ENCODE measurements around the gene NPBWR2.

NPBWR2 gene

DNA sequence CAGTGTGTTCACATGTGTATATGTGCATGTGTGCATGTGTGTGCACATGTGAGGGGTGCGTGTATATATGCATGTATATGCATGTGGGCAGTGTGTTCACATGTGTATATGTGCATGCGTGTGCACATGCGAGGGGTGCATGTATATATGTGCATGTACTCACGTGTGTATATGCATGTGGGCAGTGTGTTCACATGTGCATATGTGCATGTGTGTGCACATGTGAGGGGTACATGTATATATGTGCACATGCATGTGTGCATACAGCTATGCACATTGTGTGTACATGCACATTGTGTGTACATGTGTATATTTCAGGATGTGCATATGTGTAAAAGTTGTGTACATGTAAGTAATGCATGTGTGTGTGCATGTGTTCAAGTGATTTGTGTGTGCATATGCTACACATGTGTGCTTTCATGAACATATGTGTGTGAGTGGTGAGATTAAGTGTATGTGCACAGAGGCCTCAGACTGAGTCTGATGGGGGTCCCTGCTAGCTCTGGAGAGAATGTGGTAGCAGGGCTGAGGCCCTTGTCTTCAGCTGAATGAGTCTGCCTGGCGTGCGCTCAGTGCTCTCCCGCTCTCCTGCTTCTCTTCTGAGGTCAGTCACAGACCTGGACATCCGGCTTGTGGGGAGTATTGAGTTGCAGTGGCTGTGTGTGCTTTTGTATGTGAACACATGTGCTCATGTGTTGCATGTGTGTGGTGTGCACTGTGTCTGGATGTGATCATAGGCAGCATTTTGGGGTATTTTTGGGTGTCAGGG is 37.0 kb upstream of the NPBWR2 start:
- Histone ChIP-seq H3F3A (ENCODE audit: insufficient read depth, low read length) (no peaks in the 10 kb centered on the region), H3K79me2 (ENCODE audit: low read length) (no peaks in the 10 kb centered on the region), H3K4me2 (ENCODE audit: low read depth, low read length) (no peak overlapping the region), H3K27ac (ENCODE audit: low read length) (no peak overlapping the region), H3K9ac (ENCODE audit: low read length) (no peak overlapping the region), H3K9me3 (replicated peaks; ENCODE audit: insufficient read depth, low read length) (no peaks in the 10 kb centered on the region), H3K4me1 (ENCODE audit: low read length) (no peaks in the 10 kb centered on the region), H3K9me2 (replicated peaks; ENCODE audit: insufficient read depth, low read length) (no peaks in the 10 kb centered on the region), H3K4me3 (ENCODE audit: low read length) (no peak overlapping the region), H2AFZ (ENCODE audit: low read length) (no peak overlapping the region), H3K27me3 (replicated peaks; ENCODE audit: insufficient read depth, low read length) (peaks cover 70% of the 10 kb centered on the region), H4K20me1 (ENCODE audit: insufficient read depth, low read length) (no peaks in the 10 kb centered on the region), H3K36me3 (replicated peaks; ENCODE audit: insufficient read depth, low read length) (no peaks in the 10 kb centered on the region)
- no peak for DNase-seq
- no peak for TF ChIP-seq EZH2phosphoT487 (IDR thresholded peaks at IDR 0.05; ENCODE audit: low read length)
- no peak for TF ChIP-seq EZH2 (optimal IDR thresholded peaks at IDR 0.05; ENCODE audit: low read depth, low read length)
- TF ChIP-seq, protein P1, sequence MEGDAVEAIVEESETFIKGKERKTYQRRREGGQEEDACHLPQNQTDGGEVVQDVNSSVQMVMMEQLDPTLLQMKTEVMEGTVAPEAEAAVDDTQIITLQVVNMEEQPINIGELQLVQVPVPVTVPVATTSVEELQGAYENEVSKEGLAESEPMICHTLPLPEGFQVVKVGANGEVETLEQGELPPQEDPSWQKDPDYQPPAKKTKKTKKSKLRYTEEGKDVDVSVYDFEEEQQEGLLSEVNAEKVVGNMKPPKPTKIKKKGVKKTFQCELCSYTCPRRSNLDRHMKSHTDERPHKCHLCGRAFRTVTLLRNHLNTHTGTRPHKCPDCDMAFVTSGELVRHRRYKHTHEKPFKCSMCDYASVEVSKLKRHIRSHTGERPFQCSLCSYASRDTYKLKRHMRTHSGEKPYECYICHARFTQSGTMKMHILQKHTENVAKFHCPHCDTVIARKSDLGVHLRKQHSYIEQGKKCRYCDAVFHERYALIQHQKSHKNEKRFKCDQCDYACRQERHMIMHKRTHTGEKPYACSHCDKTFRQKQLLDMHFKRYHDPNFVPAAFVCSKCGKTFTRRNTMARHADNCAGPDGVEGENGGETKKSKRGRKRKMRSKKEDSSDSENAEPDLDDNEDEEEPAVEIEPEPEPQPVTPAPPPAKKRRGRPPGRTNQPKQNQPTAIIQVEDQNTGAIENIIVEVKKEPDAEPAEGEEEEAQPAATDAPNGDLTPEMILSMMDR (IDR thresholded peaks at IDR 0.05; ENCODE audit: low read length) = no peak

DNA sequence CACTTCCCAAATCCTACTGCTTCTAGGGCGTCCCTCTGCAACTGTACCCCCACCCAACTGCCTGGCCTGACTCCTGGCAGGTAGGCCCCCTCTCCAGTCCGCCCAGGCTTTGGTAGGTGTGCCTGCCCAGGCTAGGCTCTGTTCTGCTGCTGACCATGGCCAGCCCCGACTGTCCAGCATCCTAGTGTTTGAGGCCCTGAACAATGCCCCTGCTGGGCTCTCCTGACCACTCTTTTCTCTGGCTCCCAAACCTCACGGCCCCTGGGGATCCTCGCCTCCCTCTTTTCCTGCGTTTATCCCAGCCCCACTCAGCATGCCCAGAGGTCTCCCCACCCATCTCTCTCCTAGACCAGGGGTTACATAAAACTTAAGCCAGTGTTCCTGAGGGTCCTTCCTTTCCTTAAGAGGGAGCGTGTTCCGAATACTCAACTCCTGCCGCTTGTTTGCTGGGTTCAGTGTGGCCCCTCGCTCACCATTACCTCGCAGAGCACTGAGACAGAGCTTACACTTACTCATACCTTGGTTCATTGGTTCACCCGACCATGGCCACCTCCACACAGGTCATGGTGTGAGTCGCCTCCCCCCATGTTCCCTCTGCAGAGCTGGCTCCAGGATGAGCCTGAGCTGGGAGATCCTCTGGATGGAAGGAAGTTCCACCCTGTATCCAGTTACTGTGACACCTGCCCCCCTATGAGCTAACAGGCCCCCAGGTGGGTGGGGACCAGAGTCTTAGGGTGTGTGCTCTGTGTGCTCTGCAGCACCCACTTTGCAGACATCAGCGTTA is 35.8 kb upstream of the NPBWR2 start:
- Histone ChIP-seq H3K9ac (ENCODE audit: low read length) (no peak overlapping the region), H3K79me2 (ENCODE audit: low read length) (no peaks in the 10 kb centered on the region), H3K4me3 (ENCODE audit: low read length) (no peak overlapping the region), H3K27ac (ENCODE audit: low read length) (no peak overlapping the region), H3K9me3 (replicated peaks; ENCODE audit: insufficient read depth, low read length) (no peaks in the 10 kb centered on the region), H3F3A (ENCODE audit: insufficient read depth, low read length) (no peaks in the 10 kb centered on the region), H3K27me3 (replicated peaks; ENCODE audit: insufficient read depth, low read length) (peaks cover 68% of the 10 kb centered on the region), H3K4me2 (ENCODE audit: low read depth, low read length) (no peak overlapping the region), H3K36me3 (replicated peaks; ENCODE audit: insufficient read depth, low read length) (no peaks in the 10 kb centered on the region), H4K20me1 (ENCODE audit: insufficient read depth, low read length) (no peaks in the 10 kb centered on the region), H2AFZ (ENCODE audit: low read length) (no peak overlapping the region), H3K9me2 (replicated peaks; ENCODE audit: insufficient read depth, low read length) (no peaks in the 10 kb centered on the region), H3K4me1 (ENCODE audit: low read length) (no peaks in the 10 kb centered on the region)
- TF ChIP-seq EZH2phosphoT487 (IDR thresholded peaks at IDR 0.05; ENCODE audit: low read length) (no peak), EZH2 (optimal IDR thresholded peaks at IDR 0.05; ENCODE audit: low read depth, low read length) (no peak)
- TF ChIP-seq, protein P1 (IDR thresholded peaks at IDR 0.05; ENCODE audit: low read length) = no peak
- no peak for DNase-seq

DNA sequence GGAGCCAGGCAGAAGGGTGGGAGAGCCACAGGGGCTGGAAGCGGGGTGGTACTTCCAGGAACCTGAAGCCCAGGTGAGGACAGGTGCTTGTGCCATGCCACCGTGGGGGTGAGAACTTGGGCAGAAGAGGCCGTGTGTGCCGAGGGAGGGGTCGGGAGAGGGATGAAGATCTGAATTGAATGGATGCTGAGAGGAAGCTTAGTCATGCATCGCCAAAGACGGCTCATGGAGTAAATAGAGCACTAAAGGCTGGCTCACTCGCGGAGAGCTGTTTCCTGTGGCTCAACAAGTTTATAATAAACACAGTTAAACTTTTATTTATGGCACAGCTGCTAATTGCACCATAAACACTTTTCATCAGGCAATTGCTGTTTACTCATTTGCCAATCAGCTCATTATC is 35.2 kb upstream of the NPBWR2 start:
- H3K9me3 ChIP-seq (replicated peaks; ENCODE audit: insufficient read depth, low read length) = no peaks in the 10 kb centered on the region
- H3K4me3 ChIP-seq (ENCODE audit: low read length) = no peak overlapping the region
- no peaks in the 10 kb centered on the region for H3K36me3 ChIP-seq (replicated peaks; ENCODE audit: insufficient read depth, low read length)
- H3K27ac ChIP-seq (ENCODE audit: low read length) = no peak overlapping the region
- no peaks in the 10 kb centered on the region for H3K4me1 ChIP-seq (ENCODE audit: low read length)
- H3K9ac ChIP-seq (ENCODE audit: low read length) = no peak overlapping the region
- H3K9me2 ChIP-seq (replicated peaks; ENCODE audit: insufficient read depth, low read length) = no peaks in the 10 kb centered on the region
- no peaks in the 10 kb centered on the region for H3F3A ChIP-seq (ENCODE audit: insufficient read depth, low read length)
- no peaks in the 10 kb centered on the region for H3K79me2 ChIP-seq (ENCODE audit: low read length)
- TF ChIP-seq EZH2phosphoT487 (IDR thresholded peaks at IDR 0.05; ENCODE audit: low read length) (no peak), EZH2 (optimal IDR thresholded peaks at IDR 0.05; ENCODE audit: low read depth, low read length) (no peak)
- TF ChIP-seq, protein P1 (IDR thresholded peaks at IDR 0.05; ENCODE audit: low read length) = no peak
- no peak for DNase-seq
- no peaks in the 10 kb centered on the region for H4K20me1 ChIP-seq (ENCODE audit: insufficient read depth, low read length)
- H2AFZ ChIP-seq (ENCODE audit: low read length) = no peak overlapping the region
- H3K4me2 ChIP-seq (ENCODE audit: low read depth, low read length) = no peak overlapping the region
- H3K27me3 ChIP-seq (replicated peaks; ENCODE audit: insufficient read depth, low read length) = peaks cover 68% of the 10 kb centered on the region

All from MM.1S (cell line).